ENCODE measurements around the gene ZMIZ1.

GRCh38 chr10:79264942-79265341, 196.2 kb downstream of the ZMIZ1 start:
- TF ChIP-seq RAD21 (conservative IDR thresholded peaks at IDR 0.05 in 1 of 2, IDR thresholded peaks at IDR 0.05 in 1 of 2), result no peak
- no peak for TF ChIP-seq BCL3 (IDR thresholded peaks at IDR 0.05)
- no peak for TF ChIP-seq POLR2A (IDR thresholded peaks at IDR 0.05; ENCODE audit: low read length)
- no peak for TF ChIP-seq CHD2 (IDR thresholded peaks at IDR 0.05; ENCODE audit: low read length, partially characterized antibody)
- TF ChIP-seq TP53 (CRISPR knock-in tag; IDR thresholded peaks at IDR 0.05), result no peak
- TF ChIP-seq ELK1 (IDR thresholded peaks at IDR 0.05; ENCODE audit: low read depth, low read length), result no peak
- TF ChIP-seq CTCF (IDR thresholded peaks at IDR 0.05), result no peak
- TF ChIP-seq RARB (CRISPR knock-in tag; IDR thresholded peaks at IDR 0.05), result no peak
- TF ChIP-seq REST (IDR thresholded peaks at IDR 0.05), result no peak
- no peak for TF ChIP-seq NR3C1 (IDR thresholded peaks at IDR 0.05)
- TF ChIP-seq CHD4 (IDR thresholded peaks at IDR 0.05; ENCODE audit: borderline replicate concordance), result no peak
- TF ChIP-seq RFX5 (IDR thresholded peaks at IDR 0.05), result no peak
